ENCODE measurements around the gene ABHD11. TPM values are rescaled to one million over a fixed set of nuclear protein-coding genes. Genes with fewer than 3 reads are reported as not detected.

Gene ABHD11, protein sequence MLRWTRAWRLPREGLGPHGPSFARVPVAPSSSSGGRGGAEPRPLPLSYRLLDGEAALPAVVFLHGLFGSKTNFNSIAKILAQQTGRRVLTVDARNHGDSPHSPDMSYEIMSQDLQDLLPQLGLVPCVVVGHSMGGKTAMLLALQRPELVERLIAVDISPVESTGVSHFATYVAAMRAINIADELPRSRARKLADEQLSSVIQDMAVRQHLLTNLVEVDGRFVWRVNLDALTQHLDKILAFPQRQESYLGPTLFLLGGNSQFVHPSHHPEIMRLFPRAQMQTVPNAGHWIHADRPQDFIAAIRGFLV
- 25.9 and 26.3 TPM in 2 replicates for total RNA-seq

DNA sequence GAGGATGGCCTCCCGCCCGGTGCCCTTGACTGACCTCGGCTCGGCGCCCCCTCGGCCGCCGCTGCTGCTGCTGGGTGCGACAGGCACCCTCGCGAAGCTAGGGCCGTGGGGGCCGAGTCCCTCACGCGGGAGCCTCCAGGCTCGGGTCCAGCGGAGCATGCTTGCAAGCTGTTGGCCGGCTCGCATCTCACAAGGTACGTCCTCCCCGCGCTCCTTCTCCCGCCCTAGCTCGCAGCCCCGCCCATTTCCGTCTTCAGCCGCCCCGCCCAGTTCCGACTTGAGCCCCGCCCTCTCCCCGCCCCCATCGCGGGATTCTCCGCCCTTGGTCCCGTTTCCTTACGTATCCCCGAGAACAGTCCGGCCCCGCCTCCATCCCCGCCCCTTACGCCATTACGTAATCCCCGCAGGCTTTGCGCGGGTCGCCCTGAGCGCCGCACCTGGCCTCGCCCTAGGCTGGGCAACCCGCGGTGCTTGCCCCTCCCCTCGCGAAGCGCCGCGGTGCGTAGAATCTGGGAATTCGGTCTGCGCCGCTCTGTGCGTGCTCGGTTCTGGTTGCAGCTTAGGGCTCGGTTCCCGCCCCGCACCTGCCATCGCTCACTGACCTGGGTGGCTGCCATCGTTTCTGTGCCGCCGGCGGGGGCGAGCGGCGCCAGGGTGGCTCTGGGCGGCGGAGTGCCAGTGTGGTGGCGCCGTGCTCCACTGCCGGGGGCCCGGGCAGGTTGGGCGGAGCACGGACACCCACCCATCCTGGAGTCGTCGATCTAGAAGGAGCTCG, at the start of gene ABHD11:
Gene ABHD11 (minus strand): TSS at position 191 of the 775 bp plus-strand sequence. CDS start 32 bp downstream, at position 159.

DNA sequence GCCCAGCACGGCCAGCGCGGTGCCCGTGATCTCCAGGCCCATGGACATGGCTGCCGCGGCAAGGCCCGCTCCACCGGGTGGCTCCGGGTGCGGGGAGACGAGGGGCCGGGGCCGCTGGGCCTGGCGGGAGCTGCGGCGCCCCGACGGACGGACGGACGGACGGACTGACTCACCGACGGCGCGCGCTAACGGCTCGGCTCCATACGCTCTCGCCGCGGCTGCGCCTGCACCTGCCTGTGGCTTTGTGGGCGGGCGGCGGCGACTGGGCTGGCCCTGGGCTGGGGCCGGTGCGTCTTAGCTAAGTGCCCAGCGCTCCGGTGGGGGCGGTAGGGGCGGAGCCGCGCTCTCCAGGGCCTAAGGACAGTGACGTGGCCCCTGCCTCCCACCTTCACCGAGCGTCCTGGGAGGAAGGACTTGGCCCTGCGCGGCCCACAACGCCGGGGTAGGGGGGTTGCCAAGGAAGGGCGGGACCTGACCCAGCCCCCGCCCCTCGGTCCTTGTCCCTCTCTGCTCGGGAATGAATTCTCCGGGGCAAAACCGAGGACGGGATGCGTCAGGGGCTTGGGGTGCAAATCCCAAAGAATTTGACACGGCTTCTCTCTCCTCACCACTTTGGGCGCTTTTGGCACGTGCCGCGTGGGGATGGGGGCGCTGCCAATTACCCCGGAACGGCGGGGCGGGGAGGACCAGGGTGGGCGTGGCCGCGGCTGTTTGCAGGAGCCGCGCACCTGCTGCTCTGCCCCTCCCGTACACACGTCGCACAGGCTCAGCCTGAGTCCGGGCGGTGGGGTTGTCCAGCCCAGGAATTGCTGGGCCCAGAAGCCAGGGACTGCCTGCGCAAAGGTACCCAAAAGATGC, 31.6 kb upstream of the ABHD11 start, which contains the start of gene CLDN3:
Gene CLDN3 (minus strand): TSS at position 269 of the 858 bp plus-strand sequence. CDS start 221 bp downstream, at position 48.

DNA sequence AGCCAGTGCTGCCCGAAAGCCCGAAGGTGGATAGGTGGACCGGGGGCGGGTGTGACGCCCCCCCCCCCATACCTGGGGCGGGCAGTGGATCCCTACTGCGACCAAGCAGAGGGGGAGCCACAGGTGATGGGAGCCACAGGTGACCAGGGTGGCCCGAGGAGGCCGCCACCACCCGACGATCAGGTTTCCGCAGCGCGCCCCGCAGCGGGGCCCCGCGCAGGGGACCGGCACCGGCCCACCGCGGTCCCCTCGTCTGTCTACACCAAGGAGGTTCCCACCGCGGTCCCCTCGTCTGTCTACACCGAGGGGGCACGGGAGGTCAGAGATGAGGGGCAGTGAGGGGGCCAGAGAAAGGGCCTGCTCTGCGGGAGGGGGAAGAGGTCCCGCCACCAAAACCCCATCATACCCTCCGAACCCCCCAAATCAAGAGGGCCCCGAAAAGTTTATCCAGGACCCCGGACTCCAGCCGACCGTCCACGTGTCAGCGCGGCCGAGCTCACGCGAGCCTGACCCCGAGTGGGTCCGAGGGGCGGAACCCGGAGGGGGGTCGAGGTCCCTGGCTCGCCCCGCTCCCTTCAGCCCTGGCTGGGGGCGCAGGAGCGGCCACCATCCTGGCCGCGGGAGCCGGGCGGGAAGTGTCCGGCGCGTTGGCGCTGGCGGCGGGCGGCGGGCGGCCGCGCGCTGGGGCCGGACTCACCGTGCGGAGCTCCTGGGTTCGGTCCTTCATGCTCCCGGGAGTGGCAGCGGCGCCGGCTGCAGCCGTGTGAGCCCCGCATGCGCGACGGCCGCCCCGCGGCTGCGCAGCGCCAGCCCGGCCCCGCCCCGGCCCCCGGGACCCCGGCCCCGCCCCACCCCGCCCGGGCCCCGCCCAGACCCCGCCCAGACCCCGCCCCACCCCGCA, 19.4 kb downstream of the ABHD11 start, which contains the start of gene STX1A:
Gene STX1A (minus strand): TSS at position 765 of the 901 bp plus-strand sequence. CDS start 38 bp downstream, at position 727.

Other genes starting within 250 kb of the ABHD11 start
- gene BAZ1B, start 216.5 kb downstream of the ABHD11 start, total RNA-seq, result 32.7 and 35.5 TPM in 2 replicates
- gene BCL7B, start 181.1 kb downstream of the ABHD11 start, total RNA-seq, result 43.7 and 52.3 TPM in 2 replicates
- 71.1 and 79.1 TPM in 2 replicates for gene TBL2, start 160.2 kb downstream of the ABHD11 start, total RNA-seq
- 0.67 and 2.4 TPM in 2 replicates for gene MLXIPL, start 114.3 kb downstream of the ABHD11 start, total RNA-seq
- gene VPS37D, start 71.0 kb downstream of the ABHD11 start, total RNA-seq, result 0.89 and 1.8 TPM in 2 replicates
- gene DNAJC30, start 55.3 kb downstream of the ABHD11 start, total RNA-seq, result 5.2 and 6.2 TPM in 2 replicates
- gene BUD23, start 55.2 kb downstream of the ABHD11 start, total RNA-seq, result 74.3 and 79.7 TPM in 2 replicates
- 3.0 and 4.3 TPM in 2 replicates for gene STX1A, start 19.1 kb downstream of the ABHD11 start, total RNA-seq
- not detected in 2 replicates for gene CLDN3, start 31.5 kb upstream of the ABHD11 start, total RNA-seq
- 1.2 and 1.7 TPM in 2 replicates for gene CLDN4, start 92.2 kb upstream of the ABHD11 start, total RNA-seq
- gene METTL27, start 103.7 kb upstream of the ABHD11 start, total RNA-seq, result 1.5 and 2.9 TPM in 2 replicates
- gene TMEM270, start 122.4 kb upstream of the ABHD11 start, total RNA-seq, result not detected in 2 replicates

Measured in bronchus fibroblast of lung (primary cell).